GM12864 (cell line): ENCODE results near the gene SCP2.

Source experiments
- DNase-seq: peaks from one replicate; pipeline ENCODE4 v3.0.0-alpha.2; 2011; ENCODE audit warnings: low read depth
- H3K4me3 ChIP-seq: 2 replicates; pipeline ENCODE4 v1.5.1; 2011; ENCODE audit warnings: mild to moderate bottlenecking, low read depth, low read length, control low read depth
- TF ChIP-seq, protein P1 (sequence below): IDR thresholded peaks from 2 replicates; pipeline ENCODE4 v1.5.1; 2011; ENCODE audit warnings: low read depth, mild to moderate bottlenecking, moderate library complexity, low read length, control low read depth, inconsistent platforms; ENCODE audit errors: missing control alignments

Gene SCP2, protein sequence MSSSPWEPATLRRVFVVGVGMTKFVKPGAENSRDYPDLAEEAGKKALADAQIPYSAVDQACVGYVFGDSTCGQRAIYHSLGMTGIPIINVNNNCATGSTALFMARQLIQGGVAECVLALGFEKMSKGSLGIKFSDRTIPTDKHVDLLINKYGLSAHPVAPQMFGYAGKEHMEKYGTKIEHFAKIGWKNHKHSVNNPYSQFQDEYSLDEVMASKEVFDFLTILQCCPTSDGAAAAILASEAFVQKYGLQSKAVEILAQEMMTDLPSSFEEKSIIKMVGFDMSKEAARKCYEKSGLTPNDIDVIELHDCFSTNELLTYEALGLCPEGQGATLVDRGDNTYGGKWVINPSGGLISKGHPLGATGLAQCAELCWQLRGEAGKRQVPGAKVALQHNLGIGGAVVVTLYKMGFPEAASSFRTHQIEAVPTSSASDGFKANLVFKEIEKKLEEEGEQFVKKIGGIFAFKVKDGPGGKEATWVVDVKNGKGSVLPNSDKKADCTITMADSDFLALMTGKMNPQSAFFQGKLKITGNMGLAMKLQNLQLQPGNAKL

DNA sequence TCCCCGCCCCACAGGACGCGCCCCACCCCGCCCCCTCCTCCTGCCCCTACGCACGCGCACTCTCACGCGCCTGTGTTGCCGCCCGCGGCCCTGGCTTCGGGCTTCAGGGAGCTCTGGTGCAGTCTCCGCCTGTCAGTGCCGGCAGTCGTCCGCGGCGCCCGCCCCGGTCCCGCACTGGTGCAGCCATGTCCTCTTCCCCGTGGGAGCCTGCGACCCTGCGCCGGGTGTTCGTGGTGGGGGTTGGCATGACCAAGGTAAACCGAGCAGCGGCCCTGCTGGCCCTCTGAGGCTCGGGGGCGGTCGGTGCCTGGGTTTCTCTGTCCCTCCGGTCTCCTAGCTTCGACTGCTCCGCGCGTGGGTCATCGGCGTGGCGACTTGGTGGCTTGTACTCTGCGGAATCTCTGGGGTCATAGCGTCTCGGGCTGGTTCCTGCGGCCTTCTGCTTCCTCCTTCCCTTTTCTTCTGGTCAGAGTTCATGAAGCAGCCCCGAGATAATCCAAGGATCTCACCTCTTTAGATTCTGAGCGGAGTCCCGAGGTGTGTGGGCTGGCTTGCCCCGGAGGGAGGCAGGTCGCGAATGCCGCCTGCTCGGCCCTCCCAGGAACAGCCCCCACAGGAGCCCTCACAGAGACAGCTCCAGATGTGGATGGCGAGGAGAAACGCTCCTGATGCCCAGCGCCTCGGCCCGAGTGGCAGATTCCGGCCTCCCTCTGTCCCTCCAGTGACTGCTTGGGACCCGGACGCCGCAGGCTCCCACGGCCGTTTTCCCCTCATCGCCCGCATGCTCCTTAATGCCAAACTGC, at the start of gene SCP2:
SCP2 (plus strand) TSS at position 65 of the 803 bp plus-strand sequence; CDS start at position 186, 121 bp downstream.
- TF ChIP-seq, protein P1, sequence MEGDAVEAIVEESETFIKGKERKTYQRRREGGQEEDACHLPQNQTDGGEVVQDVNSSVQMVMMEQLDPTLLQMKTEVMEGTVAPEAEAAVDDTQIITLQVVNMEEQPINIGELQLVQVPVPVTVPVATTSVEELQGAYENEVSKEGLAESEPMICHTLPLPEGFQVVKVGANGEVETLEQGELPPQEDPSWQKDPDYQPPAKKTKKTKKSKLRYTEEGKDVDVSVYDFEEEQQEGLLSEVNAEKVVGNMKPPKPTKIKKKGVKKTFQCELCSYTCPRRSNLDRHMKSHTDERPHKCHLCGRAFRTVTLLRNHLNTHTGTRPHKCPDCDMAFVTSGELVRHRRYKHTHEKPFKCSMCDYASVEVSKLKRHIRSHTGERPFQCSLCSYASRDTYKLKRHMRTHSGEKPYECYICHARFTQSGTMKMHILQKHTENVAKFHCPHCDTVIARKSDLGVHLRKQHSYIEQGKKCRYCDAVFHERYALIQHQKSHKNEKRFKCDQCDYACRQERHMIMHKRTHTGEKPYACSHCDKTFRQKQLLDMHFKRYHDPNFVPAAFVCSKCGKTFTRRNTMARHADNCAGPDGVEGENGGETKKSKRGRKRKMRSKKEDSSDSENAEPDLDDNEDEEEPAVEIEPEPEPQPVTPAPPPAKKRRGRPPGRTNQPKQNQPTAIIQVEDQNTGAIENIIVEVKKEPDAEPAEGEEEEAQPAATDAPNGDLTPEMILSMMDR = no peak
- H3K4me3 ChIP-seq = peak within 1 kb of the TSS; percentile 76
- no peak for DNase-seq

DNA sequence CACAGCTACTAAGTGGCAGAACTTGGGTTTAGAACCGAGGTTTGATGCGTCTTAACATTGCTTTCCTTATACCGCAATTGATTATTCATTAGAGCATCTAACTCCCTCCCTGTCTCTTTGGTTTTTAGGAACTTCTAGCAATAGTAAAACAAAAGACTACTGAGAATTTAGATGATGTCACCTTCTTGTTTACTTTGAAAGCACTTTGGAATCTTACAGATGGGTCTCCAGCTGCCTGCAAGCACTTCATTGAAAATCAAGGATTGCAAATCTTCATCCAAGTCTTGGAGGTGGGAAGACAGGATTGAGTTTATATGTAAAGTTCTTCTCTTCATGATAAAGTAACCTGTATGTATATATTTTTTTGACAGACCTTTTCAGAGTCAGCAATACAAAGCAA, 49.5 kb upstream of the SCP2 start:
- TF ChIP-seq, protein P1 = no peak
- no peak for DNase-seq
- H3K4me3 ChIP-seq = no peak overlapping the region

DNA sequence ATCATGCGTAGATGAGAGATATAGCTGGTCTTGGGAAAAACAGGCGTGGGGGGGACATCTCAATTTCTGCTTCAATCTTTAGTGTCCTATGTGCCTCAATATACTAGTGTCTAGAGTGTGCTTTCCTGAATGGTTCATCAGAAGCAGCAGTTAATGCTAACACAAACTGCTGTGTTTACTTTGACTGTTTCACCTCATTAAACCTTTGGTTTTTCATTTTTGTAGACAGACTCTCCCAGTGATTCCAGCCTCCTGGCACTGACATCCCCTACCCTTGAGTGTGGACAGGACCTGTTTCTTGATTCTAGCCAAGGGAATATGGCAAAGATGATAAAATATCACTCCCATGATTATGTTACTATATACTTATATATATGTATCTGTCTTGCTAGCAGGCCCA, 46.9 kb upstream of the SCP2 start:
- TF ChIP-seq, protein P1 = no peak
- no peak for DNase-seq
- H3K4me3 ChIP-seq = no peak overlapping the region

DNA sequence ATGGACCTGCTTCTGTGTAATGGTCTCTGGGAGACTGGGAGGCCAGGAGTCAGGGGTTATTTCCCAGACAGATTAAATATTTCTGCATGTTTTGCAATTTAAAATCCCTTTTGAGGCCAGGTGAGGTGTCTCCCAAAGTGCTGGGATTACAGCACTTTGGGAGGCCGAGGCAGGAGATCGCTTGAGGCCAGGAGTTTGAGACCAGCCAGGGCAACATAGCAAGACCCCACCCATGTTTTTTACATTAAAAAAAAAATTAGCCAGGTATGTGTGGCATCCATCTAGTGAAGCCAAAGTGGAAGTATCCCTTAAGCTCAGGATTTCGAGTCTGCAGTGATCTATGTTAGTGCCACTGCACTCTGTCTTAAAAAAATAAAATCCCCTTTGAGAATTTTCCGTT, 39.6 kb upstream of the SCP2 start:
- DNase-seq = no peak
- H3K4me3 ChIP-seq = no peak overlapping the region
- TF ChIP-seq, protein P1 = no peak

DNA sequence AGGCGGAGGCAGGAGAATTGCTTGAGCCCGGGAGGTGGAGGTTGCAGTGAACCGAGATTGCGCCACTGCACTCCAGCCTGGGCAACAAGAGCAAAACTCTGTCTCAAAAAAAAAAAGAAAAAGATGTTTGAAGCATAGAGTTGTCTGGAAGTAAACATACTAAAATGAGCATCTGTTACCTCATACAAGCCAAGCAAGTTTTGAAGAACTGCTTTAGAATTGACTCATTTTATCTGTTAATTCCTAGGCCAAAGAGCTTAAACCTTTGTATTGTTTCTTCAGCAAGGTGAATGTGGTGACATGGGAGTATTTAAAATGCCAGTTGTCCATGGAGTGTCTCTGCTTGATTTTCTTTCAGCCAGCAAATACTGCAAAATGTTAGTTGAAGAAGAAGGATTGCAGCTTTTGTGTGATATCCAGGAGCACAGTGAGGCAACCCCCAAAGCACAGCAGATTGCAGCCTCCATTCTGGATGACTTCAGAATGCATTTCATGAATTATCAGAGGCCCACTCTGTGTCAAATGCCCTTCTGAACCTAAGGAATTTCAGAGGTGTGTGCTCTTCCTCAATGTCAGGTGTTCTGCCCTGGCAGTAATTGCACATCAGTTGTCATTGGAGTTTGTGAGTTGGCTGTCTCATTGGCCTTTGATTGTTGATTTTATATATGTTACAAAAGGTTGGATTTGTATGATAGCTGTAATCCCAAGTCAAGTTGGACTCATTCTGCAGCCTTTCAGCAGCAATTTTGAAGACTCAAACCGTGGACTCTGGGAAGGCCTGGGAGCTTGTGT, 34.5 kb upstream of the SCP2 start:
- no peak overlapping the region for H3K4me3 ChIP-seq
- TF ChIP-seq, protein P1 = no peak
- DNase-seq = no peak

DNA sequence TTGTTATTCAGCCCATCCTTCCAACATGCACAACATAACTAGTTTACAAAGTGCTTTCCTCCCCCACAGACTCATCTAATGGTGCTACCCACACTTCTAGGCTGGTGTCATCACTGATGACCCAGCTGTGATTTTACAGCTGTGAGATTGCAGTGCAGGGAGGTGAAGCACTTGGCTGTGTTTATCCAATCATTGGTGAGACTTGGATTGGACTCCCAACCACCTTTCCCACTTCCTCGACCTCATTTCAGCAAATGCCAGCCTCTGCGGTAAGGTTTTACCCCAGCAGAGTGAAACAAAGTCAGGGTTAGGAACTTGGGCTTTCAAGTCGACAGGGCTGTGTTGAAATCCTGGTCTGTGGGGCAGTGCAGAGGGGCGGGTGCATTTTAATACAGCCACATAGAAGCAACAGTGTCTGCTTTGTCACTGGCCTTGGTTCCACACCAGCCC, 27.6 kb upstream of the SCP2 start:
- no peak overlapping the region for H3K4me3 ChIP-seq
- no peak for DNase-seq
- TF ChIP-seq, protein P1 = no peak
